GM19397 (cell line): ENCODE data around the gene KDM7A.
A peak's percentile ranks its signal among the peaks of the same experiment; 100 is the strongest.

ENCODE experiments used
- ATAC-seq: cut with Tn5 transposase; IDR thresholded peaks from one replicate; pipeline ENCODE4 v1.9.1; 2021; ENCODE audit warnings: mild to moderate bottlenecking, moderate library complexity; ENCODE audit not compliant: unreplicated experiment

KDM7A gene

DNA sequence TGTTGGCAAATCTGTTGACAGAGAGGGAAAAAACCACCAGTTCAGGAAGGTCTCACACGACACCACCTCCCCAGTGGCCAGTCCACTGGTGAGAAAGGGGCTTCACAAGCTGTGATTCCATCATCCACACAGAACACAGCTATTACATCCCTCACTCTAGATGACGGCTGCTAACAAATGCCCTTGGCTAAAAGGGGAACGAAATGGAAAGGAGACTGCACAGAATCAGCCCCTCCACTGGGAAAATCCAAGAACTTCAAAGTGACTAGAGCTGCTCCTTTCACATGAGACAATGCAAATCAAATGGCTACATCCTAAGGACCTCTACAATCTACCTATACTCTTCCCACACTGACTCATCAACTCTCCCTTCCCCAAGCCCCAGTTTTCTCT, 119.6 kb downstream of the KDM7A start:
- no peak for ATAC-seq

DNA sequence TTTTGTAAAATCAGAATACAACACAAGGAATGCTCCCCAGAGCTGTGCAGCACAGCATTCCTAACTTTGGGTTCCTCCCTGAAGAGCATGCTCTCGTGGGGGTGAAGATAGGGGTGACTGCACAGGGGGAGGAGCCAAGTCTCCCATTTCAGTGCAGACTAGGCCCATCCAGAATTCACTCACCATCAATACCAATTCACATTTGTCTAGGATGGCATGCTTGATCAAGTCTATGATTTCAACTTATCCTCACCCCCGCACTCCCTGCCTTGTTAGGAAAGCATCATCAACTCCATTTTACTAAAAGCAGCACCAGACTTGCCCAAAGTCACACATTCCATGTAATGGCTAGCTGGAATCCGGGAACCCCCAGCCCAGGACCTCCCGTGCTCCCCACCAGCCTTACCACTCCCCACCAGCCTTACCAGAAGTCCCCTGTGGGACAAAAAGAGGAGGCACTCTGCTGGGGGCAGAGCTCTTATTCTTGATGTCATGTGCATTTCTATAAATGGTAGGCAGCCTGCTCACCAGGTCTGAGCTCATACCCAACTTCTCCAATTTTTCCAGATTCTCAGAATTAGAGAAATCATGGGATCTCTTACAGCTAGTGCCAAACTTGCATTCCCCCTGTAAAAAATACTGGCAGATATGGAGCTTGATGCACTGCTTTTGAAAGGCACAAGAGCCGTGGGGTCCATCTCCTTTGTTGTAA, 120.2 kb downstream of the KDM7A start:
- no peak for ATAC-seq

DNA sequence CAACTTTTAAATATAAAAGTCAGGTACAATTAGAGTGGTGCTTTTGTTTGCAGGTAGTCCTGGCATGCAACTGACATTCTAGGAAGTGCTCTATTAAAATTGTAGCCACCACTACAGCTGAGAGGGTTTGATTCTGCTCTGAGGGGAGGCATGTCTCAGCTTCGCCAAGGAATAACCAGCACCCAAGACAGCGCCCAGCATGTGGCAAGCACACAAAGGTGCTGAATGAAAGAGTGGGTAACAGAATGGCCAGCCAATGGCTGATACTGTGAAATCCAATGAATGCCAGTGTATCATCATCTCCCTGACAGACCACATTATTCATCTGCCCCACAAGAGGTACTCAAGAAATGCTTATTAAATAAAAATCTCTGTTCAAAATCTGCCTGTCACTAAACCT, 121.0 kb downstream of the KDM7A start:
- ATAC-seq, result no peak

DNA sequence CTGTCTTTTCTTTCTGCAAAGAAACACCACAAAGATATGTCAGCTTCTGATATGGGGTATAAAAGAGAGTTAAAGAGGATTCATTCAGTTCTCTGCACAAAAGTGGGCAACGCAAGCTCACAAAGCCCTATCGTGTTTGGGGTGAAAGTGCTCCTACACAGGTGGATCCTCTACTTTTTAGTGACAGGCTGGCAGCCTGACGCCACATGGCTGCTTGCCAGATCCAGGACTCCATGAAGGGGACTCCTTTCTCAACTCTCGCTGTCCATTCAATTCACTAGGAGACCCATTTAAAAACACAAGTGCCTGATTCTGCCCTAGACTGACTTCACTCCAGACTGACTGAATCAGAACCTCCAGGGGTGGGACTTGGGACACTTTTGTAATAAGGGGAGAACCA, 122.0 kb downstream of the KDM7A start:
- no peak for ATAC-seq

DNA sequence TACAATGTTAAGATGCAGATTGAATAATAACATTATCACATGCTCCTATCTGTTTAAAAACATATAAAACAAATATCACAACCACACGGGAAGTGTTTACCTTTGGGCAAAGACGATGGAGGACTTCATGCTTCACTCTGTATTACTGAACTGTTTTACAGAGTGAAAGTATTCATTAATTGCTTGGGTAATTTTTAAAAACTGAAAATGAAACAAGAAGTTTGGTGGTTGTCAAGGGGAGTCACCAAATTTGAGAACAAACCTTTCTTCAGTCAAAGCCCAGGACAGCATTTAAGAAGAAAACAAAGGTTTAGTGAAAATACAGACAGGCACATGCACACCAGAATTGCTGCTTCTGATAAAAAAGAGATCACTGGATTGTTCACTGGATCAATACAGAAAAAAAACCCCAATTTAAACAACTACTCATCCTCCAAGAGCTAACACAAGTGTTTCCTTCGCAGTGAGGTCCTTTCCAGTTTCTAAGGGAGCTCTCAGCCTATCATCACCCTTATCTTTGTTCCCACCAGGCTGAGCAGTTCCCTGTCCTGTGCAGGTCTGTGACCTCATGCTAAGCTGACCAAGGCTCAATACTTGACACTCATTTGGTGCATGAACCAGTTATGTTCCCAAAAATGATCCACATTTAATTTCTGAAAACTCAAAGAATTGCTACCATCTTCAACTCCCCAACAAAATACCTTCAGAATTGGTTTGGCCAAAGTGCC, 122.8 kb downstream of the KDM7A start:
- ATAC-seq, result peak; percentile 83

DNA sequence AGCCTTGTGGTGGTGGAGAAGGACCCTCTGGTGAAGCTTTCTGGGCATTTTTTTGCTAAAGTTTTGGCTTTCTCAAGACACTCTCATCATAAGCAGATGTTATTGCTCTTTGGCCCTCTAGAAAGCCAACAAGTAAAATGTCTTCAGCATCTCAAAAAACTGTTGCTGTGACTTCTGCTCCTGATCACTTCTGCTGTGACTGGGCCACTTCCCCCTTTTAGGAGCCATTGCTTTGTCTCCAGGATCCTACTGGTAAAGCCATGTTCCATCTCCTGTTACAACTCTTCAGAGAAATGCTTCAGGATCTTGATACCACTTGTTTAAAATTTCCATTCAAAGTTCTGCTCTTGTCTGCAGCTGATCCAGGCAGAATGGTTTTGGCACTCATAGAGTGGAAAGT, 125.0 kb downstream of the KDM7A start:
- ATAC-seq, result no peak

DNA sequence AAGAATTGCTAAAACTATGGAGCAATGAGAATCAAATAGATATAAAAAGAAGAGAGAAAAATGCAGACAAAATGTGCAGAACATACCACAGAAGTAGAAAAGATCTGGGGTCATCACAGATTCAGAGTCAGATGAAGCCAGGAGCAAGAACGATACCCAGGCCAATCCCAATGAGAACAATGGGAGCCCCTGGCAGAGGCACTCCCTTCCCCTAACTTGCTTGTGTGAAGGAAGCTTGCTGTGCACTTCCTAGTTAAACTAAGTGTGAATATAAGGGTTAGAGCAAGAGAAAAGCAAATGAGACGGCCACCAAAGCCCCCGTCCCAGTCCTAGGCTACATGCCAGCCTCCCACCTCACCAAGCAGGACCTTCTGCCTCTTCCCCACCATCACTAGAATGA, 126.7 kb downstream of the KDM7A start:
- ATAC-seq, result no peak

DNA sequence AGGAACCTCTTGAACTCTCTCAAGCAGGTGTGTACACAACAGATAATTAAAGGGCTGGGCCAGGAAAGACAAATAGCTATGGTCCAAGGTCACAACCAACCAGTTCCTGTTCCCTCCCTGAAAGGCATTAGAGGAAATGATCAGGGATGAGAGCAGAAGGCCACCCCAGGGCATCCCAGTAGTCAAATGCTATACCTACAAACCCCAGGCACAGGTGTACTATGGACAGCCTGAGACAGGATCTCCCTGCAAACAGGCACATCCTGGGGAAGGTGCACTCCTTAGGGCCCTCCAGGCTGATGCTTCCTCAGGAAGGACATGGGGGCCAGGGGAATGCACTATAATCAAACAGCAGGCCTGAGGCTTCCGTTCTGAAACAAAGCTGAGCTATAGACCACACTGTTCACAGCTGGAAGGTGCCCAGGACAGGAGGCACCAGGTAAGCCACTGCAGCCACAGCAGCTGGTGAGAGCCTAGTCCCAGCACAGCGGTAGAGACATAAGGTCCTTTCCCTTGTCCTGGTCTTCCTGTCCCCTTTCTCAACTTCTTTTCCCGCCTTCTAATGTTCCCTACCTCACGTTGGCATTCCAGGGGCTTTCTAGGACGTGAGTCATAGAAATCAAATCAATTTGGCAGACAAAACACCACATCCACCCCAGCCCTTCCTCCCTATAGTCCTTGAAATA, 127.3 kb downstream of the KDM7A start:
- no peak for ATAC-seq

DNA sequence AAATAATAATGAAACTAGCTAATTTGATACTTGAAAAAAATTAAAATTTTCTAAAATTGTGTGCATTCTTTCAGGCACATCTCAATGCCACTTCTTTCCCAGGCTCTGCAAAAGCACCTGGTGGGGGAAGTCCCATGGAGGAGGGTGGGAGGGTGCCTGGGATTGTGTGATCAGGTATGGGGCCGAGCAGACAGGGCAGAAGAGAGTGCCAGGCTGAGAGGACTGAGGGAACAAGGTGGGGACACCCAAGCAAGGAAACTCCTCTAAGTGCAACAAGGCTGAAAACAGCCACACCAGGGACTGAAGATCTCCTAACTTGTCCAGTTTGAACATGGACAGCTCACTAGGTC, 127.8 kb downstream of the KDM7A start:
- ATAC-seq, result no peak

DNA sequence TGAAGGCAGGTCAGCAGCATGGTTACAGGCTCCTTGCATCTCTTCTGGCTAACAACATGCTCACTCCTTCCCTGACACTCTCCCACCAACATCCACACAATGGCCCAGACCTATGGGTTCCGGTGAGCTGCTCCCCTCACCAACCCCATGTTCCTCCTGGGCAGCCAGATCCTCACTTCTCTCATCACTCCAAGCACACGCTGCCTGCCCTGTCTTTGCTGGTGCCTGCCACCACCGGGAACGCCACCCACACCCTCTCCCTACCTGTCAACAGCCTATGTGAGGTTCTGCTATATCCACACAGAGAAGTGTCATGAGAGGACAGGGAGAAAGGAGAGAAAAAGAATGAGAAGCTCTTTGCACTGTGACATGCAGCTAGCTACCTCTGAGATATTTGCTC, 128.6 kb downstream of the KDM7A start:
- ATAC-seq, result no peak

DNA sequence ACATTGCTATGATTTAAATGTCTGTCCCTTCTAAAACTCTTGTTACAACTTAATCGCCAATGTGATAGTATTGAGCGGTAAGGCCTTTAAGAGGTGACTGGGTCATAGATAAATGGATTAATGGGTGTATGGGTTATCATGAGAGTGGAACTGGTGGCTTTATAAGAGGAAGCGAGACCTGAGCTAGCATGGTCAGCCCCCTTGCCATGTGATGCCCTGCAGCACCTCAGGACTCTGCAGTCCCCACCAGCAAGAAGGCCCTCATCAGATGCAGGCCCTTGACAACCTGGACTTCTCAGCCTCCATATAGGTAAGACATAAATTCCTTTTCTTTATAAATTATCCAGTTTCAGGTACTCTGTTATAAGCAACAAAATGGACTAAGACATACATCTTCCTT, 129.6 kb downstream of the KDM7A start:
- no peak for ATAC-seq

DNA sequence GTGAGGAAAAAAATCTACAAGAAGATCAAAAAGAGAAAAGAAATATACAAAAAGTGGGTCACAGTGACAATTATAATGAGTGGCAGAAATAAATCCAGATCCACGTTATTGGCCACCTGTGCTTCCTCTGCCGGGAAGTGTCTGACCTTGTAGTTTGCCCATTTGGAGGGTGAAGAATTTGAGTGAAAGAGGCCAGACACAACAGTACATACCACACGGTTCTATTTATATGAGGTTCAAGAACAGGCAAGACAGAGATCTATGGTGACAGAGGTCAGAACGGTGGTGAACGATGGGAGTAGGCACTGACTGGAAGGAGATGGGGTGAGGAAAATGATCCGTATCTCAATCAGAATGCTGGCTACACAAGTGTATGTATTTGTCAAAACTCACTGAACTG, 131.1 kb downstream of the KDM7A start:
- ATAC-seq, result no peak

DNA sequence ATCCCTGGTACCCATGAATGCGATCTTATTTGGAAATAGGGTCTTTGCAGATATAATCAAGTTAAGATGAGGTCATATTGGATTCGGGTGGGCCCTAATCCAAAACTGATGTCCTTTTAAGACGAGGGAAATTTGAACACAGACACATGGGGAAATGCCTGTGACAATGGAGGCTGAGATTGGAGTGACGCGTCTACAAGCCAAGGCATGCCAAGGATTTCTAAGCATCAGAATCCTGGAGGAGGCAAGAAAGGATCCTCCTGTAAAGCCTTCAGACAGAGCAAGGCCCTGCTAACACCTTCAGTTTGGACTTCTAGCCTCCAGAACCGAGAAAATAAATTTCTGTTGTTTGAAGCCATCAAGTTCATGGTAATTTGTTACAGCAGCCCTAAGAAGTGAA, 132.5 kb downstream of the KDM7A start:
- ATAC-seq, result no peak

DNA sequence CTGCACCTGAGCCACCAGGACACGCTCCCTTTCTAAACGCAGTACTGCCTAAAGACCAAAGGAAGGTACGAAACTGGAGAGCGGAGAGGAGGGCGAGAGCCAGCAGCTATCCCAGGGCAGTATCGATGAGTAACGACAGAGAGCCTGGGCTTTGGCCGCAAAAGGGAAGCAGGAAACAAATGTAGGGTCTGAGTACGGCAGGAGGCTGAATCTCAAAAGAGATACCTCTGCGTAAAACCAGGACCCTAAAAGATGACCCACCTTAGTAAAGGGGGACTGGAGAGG, 134.5 kb downstream of the KDM7A start:
- no peak for ATAC-seq

DNA sequence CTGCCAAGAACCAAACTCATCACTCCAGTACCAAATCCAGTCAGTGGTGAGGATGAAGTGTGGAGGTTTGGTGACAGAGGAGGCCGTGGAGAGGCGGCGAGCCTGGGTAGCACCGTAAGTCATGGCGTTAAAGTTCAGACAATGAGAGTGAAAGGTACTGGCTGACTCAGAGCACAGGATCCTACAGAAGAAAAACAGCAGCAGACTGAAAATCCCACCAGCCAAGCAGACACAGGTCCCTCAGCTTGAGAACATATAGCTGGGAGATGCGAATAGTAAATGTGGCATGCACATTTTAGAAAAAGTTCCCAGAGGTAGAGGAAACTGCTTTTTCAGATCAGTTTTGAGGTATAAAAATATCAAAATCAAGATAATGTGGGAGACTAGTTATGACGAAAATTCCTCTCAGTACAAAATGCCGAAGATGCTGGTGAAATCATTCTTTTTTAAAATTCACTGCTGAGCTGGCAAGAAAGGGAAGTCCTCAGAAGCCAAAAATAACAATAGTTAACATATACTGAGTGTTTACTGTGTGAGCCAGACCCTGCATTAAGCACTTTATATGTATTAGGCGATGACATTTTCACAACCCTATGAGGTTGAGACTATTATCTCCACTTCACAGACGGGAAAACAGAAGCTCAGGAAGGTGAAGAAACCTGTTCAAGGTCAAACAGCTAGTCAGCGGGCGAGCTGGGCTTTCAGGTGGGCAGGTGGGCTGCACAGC, 135.0 kb downstream of the KDM7A start:
- no peak for ATAC-seq

DNA sequence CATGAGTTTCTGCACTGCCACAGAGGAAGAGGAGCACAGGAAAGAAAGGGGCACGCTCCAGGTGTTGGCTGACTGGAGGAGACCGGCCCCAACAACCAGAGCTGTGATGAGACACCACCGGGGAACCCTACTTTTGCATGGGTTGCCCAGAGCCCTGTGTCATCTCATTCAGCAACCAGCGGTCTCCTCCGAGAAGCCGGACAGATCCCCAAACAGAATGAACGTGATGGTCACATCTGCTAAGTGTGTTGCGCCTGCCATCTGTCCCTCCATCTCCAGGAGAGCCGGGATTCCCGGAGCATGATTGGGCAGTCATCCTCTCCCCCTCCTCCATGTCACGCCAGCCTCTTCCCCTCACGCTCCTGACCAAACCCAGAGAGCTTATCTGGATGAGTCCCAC, 136.9 kb downstream of the KDM7A start:
- no peak for ATAC-seq

DNA sequence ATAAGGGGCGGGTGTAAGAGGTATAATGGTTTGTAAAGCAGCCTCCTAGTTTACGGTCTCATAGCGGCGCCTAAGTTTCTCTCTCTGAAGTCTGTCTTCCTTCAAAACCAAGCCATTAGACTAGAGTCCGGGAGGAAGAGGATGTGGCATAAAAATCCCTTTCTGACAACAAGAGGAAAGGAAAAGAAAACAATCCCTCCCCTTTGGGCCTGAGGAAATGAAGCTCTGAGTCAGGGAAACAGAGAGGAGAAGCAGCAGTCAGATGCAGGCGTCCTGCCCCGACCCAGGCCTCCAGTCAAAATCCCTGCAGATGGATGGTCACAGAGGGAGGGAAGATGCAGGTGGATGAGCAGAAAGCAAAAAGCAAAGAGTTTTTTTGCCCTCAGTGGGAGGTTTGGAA, 137.7 kb downstream of the KDM7A start:
- no peak for ATAC-seq

DNA sequence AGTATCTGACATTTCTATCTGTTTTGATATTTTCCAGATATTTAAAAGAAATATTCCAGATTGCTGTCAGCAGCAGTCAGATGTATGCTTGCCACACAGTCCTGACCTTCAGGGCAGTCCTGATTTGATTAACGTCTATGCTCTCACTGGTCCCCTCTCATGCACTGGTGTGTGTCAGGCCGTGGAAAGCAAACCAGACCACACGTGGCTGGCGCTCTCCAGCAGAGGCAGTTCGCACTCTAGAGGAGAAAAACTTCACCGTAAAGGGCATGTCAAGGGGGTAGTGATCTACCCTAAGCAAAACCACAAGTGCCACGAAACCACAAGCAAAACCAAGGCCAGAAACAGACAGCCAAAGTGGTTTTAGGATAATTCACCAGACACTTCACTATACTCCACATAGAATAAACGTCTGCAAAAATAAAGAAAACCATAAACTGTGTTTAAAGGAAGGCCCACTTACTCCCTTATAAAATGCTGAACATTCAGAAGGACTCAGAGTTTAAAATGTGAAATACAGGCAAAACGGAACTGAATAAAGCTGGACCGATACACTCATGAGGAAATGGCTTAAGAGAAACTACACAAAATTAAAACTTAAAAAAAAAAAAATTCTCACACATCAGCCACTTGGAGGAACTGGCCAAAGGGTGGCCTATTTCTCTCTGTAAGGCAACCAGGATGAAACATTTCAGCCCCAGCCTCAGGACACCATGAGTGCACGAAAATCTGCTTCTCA, 140.4 kb downstream of the KDM7A start:
- no peak for ATAC-seq

DNA sequence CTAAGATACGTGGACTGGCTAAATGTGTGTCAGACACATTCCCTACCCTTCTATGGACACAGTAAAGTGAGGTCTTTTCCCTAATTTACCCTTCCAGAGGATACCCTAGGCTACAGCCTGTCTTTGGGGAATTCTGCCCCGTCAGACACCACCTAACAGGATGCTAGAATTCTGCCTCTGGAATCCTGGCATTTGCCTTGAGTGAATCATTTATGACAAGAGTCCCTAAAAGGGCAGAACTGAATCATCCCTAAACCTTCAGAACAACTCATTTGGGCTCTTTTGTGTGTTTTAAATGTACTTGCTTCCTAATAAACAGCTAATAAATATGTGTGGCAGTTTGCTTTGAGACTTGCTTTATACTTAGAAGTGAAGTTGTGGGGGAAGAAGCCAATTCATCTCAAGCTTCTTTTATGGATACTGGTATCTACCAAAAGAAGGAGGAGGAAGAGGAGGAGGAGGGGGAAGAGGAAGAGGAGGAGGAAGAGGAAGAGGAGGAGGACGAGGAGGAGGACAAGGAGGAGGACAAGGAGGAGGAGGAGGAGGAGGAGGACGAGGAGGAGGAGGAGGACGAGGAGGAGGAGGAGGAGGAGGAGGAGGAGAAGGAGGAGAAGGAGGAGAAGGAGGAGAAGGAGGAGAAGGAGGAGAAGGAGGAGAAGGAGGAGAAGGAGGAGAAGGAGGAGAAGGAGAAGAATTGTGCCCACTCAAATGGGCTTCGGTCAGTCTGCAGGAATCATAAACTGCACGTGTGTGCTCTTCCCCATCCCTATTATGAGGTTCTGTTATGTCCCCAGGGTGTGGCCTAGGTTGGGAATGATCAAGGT, 141.2 kb downstream of the KDM7A start:
- ATAC-seq, result no peak
